ENCODE data around the gene MUSTN1.

GRCh38 chr3:52872245-52872644, 37.4 kb upstream of the MUSTN1 start:
- TF ChIP-seq CTCF (optimal IDR thresholded peaks at IDR 0.05 in 1 of 3, IDR thresholded peaks at IDR 0.05 in 1 of 3, conservative IDR thresholded peaks at IDR 0.05 in 1 of 3; ENCODE audit: extremely low read depth in 1 of 3, insufficient read depth in 2 of 3, low read length in 3 of 3) (no peak), EZH2 (IDR thresholded peaks at IDR 0.05; ENCODE audit: low read length) (no peak)

All from keratinocyte (primary cell).